GM19372 (cell line): Measurements from ENCODE around the gene MZT1.

Source experiments
- ATAC-seq: cut with Tn5 transposase; IDR thresholded peaks from one replicate; pipeline ENCODE4 v1.9.1; 2021; ENCODE audit warnings: mild to moderate bottlenecking, low read depth, moderate library complexity; ENCODE audit not compliant: unreplicated experiment

MZT1 gene

DNA sequence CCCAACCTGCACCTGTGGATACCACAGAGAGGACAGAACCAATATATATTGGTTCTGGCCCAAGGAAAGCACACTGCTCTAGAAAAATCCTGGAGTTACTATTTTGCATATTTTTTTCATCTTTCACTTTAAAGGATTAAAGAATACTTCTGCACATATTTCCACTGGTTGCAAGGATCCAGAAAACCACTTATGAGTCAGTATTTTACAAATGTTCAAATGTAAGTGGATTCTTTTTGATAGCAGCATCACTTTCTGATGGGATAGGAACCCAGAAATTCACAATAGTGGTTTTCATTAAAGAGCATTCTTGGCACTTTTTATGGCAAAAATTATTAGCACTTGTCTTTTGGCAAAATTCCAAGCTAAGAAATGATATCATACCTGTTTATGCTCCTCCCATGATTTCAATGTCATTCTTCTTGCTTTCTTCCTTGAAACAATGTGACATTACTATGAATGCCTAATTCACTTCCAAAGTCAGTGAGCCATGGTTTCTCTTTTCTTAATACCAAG lies 38.2 kb downstream of the MZT1 start:
- ATAC-seq = no peak

DNA sequence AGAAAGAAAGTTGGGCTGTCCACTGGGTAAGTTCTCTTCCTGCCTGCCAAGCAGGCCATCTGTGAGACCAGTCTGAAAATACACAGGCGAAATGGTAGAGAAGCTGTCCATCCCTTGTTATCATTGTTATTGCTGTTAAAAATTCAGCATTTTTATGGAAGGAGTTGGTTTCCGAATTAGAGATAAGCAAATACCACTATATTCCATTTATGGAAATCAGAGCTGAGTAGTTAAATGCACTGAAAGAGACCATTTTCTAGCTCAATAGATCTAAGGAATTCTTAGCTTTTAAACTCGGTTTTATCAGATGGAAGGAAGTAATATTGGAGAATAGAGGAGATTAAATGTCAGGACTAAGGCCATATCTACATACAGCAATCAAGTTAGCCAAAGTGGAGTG lies 40.7 kb downstream of the MZT1 start:
- no peak for ATAC-seq

DNA sequence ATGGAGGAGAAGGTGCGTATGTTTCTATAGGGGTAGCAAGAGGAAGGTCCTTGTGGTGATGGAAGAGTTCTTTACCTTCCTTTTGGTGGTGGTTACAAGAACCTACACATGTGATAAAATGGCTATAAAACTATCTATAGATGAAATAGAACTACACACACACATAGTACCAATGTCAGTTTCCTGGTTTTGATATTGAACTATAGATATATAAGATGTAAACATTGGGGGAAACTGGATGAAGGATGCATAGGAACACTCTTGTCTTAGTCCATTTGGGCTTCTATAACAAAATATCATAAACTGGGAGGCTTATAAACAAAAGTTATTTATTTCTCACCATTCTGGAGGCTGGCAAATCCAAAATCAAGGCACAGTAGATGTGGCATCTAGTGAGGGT lies 47.1 kb downstream of the MZT1 start:
- no peak for ATAC-seq

DNA sequence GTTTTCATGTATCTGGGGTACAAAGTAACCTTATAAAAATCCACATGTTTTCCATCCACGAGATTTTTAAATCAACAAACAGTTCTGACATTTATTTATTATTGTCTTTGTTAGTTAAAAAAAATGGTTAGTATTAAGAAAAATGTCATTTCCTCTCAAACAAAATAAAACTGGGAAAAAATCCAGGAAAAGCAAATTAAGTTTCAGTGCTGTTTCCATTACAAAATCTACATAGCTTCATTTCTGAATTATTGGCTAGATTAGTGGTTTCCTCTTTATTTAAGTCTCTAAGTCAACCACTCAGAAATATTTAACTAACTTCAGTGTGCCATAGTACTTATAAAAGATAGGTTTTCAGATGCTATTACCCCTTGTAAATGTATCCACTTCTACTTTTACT lies 49.1 kb downstream of the MZT1 start:
- no peak for ATAC-seq

DNA sequence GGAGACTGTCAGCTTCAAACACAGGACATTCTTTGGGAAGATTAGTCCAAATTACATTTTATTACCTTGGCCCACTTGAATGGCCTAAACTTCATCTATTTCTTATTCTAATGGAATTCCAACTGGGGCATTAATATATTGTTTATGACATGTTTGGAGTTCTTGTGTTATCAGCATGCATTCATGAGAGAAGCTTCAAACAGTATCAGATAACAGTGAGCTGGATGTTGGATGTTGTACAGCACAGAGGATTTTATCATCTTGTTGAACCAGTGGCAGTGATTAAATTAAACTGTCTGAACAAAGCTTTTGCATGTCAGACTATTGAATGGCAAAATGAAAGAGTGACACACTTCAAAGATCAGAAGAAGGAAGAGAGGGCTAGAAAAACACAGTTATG lies 50.0 kb downstream of the MZT1 start:
- ATAC-seq = no peak

DNA sequence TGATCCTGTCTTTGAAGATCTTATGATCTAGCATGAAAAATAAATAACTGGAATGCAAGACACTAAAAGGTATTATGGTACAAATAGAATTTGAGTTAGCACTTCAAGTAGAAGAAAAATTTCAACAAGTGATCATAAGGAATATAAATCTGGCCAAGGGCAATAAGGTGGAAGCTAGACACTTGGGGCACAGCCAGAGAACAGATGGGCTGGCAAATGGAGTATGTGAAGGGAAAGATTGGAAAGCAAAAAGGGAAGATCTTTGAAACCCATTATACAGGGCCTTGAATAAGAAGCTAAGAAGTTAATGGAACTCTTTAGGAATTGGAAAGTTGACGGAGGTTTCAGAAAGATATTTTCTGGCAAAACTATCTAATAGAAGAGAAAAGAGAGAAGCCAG lies 61.0 kb downstream of the MZT1 start:
- no peak for ATAC-seq

DNA sequence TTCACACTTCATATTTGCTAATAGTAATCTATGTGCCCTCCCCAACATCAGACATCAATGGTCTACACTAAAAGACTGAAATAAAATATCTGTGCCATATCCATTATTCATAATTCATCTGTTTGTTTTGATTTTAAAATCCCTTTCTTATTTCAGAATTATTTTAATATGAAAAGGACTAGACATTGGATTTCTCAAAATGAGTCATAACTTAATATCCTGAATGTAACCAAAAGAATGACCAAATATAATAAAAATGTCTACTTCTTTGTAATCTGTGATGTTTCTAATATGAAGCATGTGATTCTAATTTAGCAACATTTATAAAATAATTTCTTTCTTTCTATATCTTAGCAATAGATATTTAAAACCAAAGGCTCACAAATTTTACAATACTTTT lies 64.9 kb downstream of the MZT1 start:
- ATAC-seq = no peak
